NK-92 (cell line): ENCODE measurements around the gene SLC18B1.

Experiments
- DNase-seq: peaks from one replicate; lab custom pipeline; 2025; ENCODE audit not compliant: unreplicated experiment; lab: John Stamatoyannopoulos, UW

SLC18B1 gene

GRCh38 chr6:132797951-132798868 is at the start of gene SLC18B1:
SLC18B1 (minus strand) TSS chr6:132798637; CDS start chr6:132798456, 181 bp downstream.
- no peak for DNase-seq

- no peak for DNase-seq
Observed at GRCh38 chr6:132843316-132844035, 45.0 kb upstream of the SLC18B1 start.

- DNase-seq: no peak
Observed at GRCh38 chr6:132841966-132842365, 43.5 kb upstream of the SLC18B1 start.

- DNase-seq: no peak
Observed at GRCh38 chr6:132832891-132833290, 34.5 kb upstream of the SLC18B1 start.

- DNase-seq: no peak
Observed at GRCh38 chr6:132830334-132830751, 31.9 kb upstream of the SLC18B1 start.

GRCh38 chr6:132820629-132821381 is 22.4 kb upstream of the SLC18B1 start:
- no peak for DNase-seq

GRCh38 chr6:132819405-132820161 is 21.1 kb upstream of the SLC18B1 start:
- no peak for DNase-seq

- no peak for DNase-seq
Observed at GRCh38 chr6:132818404-132819359, 20.2 kb upstream of the SLC18B1 start.

GRCh38 chr6:132817554-132818403 is 19.3 kb upstream of the SLC18B1 start:
- DNase-seq: no peak

GRCh38 chr6:132816660-132817059 is 18.2 kb upstream of the SLC18B1 start:
- no peak for DNase-seq

- DNase-seq: no peak
Observed at GRCh38 chr6:132814716-132815570, 16.5 kb upstream of the SLC18B1 start.

GRCh38 chr6:132813173-132813856 is 14.9 kb upstream of the SLC18B1 start:
- DNase-seq: no peak

GRCh38 chr6:132812756-132813172 is 14.3 kb upstream of the SLC18B1 start:
- DNase-seq: no peak

- no peak for DNase-seq
Observed at GRCh38 chr6:132812255-132812732, 13.9 kb upstream of the SLC18B1 start.

GRCh38 chr6:132811276-132811675 is 12.8 kb upstream of the SLC18B1 start:
- DNase-seq: no peak

- no peak for DNase-seq
Observed at GRCh38 chr6:132805548-132805947, 7.1 kb upstream of the SLC18B1 start.

GRCh38 chr6:132804251-132804650 is 5.8 kb upstream of the SLC18B1 start:
- no peak for DNase-seq
